Measurements from ENCODE around the gene CDC7. TPM values are rescaled to one million over a fixed set of nuclear protein-coding genes. Genes with fewer than 3 reads are reported as not detected.

Gene CDC7
- total RNA-seq, 2 experiments from 2014 or later, result 35.8 to 54.5 TPM

DNA sequence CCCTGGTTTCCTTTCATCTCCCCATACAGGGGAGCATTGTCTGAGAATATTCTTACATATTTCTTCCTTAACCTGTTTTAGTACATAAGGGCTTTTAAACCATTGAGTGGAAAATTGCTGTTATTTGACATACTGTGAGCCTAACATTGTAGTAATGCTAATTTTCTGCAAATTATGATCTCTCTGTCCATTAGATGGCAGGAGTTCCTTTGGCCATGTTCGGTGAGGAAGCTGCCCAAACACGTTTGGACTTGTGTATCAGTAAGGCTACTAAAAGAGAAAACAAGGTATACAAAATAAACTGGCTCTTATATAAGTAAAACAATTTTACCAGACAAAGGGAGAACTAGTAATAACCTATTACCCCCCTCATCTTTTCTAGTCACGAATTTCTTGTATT lies 29.2 kb downstream of the CDC7 start:
- BruUV-seq (replicated peaks), result no TSS peak
- CTCF ChIA-PET (ENCODE audit: unreplicated experiment), result no interaction called here

DNA sequence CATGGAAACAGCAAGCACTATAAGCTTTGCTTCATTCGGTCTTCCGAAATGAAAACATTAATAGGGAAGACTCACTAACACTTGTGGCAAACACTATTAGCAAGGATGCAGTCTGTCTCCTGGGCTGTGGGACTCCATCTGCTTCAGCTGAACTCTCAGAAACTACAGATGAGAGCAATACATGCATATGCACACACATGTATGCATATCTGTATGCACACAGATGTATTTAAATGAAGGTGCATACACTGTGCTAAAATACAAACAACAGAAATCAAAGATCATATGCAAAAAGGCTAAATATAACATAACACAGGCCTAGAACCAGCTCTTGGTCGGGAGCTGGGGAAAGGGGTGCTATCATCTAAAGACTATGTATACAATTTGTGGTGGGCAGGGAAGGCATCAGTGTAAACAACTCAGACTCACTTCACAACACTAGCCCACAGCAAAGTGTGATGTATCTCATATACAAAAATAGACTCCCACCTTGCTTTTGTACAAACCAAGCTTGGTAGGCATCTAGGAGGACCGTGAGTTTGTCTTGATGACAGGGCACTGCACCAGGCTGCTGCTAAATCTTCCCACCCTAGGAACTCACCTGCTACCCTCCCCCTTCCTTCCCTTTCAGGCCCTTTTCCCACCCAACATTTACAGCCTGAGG lies 32.8 kb downstream of the CDC7 start:
- no TSS peak for BruUV-seq (replicated peaks)
- H3K4me1 ChIP-seq (ENCODE audit: insufficient read depth, low read length, poor library complexity, severe bottlenecking), result no peaks in the 10 kb centered on the region
- no peak overlapping the region for H3K4me3 ChIP-seq (ENCODE audit: low read depth, low read length, poor library complexity, severe bottlenecking)
- no peak overlapping the region for H3K4me2 ChIP-seq (ENCODE audit: low read length)
- no peak for DNase-seq (ENCODE audit: low spot score)
- no peak overlapping the region for H3K27ac ChIP-seq (ENCODE audit: low read depth, low read length, poor library complexity, severe bottlenecking)
- intact Hi-C loops (cut with micrococcal nuclease; ENCODE audit: unreplicated experiment), result no loop called here
- no peaks in the 10 kb centered on the region for H3K9me2 ChIP-seq (ENCODE audit: insufficient read depth, low read length)
- no peak overlapping the region for H2AFZ ChIP-seq (ENCODE audit: low read length)
- ChIA-PET CTCF (ENCODE audit: unreplicated experiment) (no interaction called here), POLR2A (no interaction called here)
- H3K79me2 ChIP-seq (ENCODE audit: insufficient read depth, low read depth, low read length), result no peaks in the 10 kb centered on the region
- H3K36me3 ChIP-seq (ENCODE audit: insufficient read depth, low read length), result no peaks in the 10 kb centered on the region
- no peaks in the 10 kb centered on the region for H3K9me3 ChIP-seq (ENCODE audit: low read length)
- no peaks in the 10 kb centered on the region for H4K20me1 ChIP-seq (ENCODE audit: insufficient read depth, low read length)
- TF ChIP-seq EZH2phosphoT487 (IDR thresholded peaks at IDR 0.05; ENCODE audit: borderline replicate concordance, low read depth, low read length), result no peak
- TF ChIP-seq, protein P1, sequence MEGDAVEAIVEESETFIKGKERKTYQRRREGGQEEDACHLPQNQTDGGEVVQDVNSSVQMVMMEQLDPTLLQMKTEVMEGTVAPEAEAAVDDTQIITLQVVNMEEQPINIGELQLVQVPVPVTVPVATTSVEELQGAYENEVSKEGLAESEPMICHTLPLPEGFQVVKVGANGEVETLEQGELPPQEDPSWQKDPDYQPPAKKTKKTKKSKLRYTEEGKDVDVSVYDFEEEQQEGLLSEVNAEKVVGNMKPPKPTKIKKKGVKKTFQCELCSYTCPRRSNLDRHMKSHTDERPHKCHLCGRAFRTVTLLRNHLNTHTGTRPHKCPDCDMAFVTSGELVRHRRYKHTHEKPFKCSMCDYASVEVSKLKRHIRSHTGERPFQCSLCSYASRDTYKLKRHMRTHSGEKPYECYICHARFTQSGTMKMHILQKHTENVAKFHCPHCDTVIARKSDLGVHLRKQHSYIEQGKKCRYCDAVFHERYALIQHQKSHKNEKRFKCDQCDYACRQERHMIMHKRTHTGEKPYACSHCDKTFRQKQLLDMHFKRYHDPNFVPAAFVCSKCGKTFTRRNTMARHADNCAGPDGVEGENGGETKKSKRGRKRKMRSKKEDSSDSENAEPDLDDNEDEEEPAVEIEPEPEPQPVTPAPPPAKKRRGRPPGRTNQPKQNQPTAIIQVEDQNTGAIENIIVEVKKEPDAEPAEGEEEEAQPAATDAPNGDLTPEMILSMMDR (conservative IDR thresholded peaks at IDR 0.05; ENCODE audit: low read length), result no peak

More for the DNA sequence above, 29.2 kb downstream of the CDC7 start:
- Histone ChIP-seq H3K9me3 (ENCODE audit: low read length) (no peaks in the 10 kb centered on the region), H3K9me2 (ENCODE audit: insufficient read depth, low read length) (no peaks in the 10 kb centered on the region), H2AFZ (ENCODE audit: low read length) (no peak overlapping the region), H3K4me1 (ENCODE audit: insufficient read depth, low read length, poor library complexity, severe bottlenecking) (no peaks in the 10 kb centered on the region), H4K20me1 (ENCODE audit: insufficient read depth, low read length) (no peaks in the 10 kb centered on the region), H3K27ac (ENCODE audit: low read depth, low read length, poor library complexity, severe bottlenecking) (no peak overlapping the region), H3K4me3 (ENCODE audit: low read depth, low read length, poor library complexity, severe bottlenecking) (no peak overlapping the region), H3K4me2 (ENCODE audit: low read length) (no peak overlapping the region), H3K79me2 (ENCODE audit: insufficient read depth, low read depth, low read length) (no peaks in the 10 kb centered on the region), H3K36me3 (ENCODE audit: insufficient read depth, low read length) (peaks cover 19% of the 10 kb centered on the region)
- POLR2A ChIA-PET, result no interaction called here
- peak; percentile 10 for DNase-seq (ENCODE audit: low spot score)
- TF ChIP-seq EZH2phosphoT487 (IDR thresholded peaks at IDR 0.05; ENCODE audit: borderline replicate concordance, low read depth, low read length), result no peak
- TF ChIP-seq, protein P1 (conservative IDR thresholded peaks at IDR 0.05; ENCODE audit: low read length), result peak; percentile 54
- intact Hi-C loops (cut with micrococcal nuclease; ENCODE audit: unreplicated experiment), result no loop called here

DNA sequence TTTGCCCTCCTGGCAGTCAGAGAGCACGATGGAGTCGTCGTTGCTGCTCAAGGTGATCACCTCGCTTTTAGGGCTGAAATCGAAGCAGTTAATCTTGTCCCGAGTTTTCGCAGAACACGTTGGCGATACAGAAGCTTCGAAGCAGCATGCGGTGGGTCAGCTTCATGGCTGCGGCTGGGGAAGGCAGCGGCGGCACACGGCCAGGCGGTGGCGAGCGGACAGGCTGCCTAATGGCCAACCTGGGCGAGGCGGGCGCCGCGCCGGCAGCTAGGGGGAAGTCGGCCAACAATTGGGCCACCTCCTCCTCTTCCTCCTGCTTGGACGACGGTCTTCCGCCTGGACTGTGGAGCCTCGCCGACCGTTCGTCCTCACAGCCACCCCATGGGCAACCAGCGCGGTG lies 34.8 kb downstream of the CDC7 start:
- H3K4me1 ChIP-seq (ENCODE audit: insufficient read depth, low read length, poor library complexity, severe bottlenecking), result no peaks in the 10 kb centered on the region

More for the DNA sequence above, 34.8 kb downstream of the CDC7 start:
- Histone ChIP-seq H2AFZ (ENCODE audit: low read length) (no peak overlapping the region), H4K20me1 (ENCODE audit: insufficient read depth, low read length) (no peaks in the 10 kb centered on the region), H3K9me3 (ENCODE audit: low read length) (no peaks in the 10 kb centered on the region), H3K9me2 (ENCODE audit: insufficient read depth, low read length) (no peaks in the 10 kb centered on the region), H3K27ac (ENCODE audit: low read depth, low read length, poor library complexity, severe bottlenecking) (no peak overlapping the region), H3K36me3 (ENCODE audit: insufficient read depth, low read length) (no peaks in the 10 kb centered on the region), H3K79me2 (ENCODE audit: insufficient read depth, low read depth, low read length) (no peaks in the 10 kb centered on the region), H3K4me2 (ENCODE audit: low read length) (no peak overlapping the region), H3K4me3 (ENCODE audit: low read depth, low read length, poor library complexity, severe bottlenecking) (no peak overlapping the region)
- ChIA-PET POLR2A (no interaction called here), CTCF (ENCODE audit: unreplicated experiment) (no interaction called here)
- TF ChIP-seq, protein P1 (conservative IDR thresholded peaks at IDR 0.05; ENCODE audit: low read length), result no peak
- TF ChIP-seq EZH2phosphoT487 (IDR thresholded peaks at IDR 0.05; ENCODE audit: borderline replicate concordance, low read depth, low read length), result no peak
- DNase-seq (ENCODE audit: low spot score), result no peak
- intact Hi-C loops (cut with micrococcal nuclease; ENCODE audit: unreplicated experiment), result no loop called here
- no TSS peak for BruUV-seq (replicated peaks)

Data from OCI-LY7 (cell line).